T-helper 1 cell (primary cell): ENCODE measurements around the gene RPL7L1.

ENCODE experiments used
- DNase-seq, 5 donors: peaks; one replicate each; pipeline ENCODE4 v3.0.0-alpha.2; 2012 to 2020

Gene RPL7L1

GRCh38 chr6:42935322-42935721 is 55.9 kb downstream of the RPL7L1 start:
- no peak for DNase-seq

GRCh38 chr6:42936398-42936797 is 57.0 kb downstream of the RPL7L1 start:
- no peak for DNase-seq

GRCh38 chr6:42937548-42938427 is 58.4 kb downstream of the RPL7L1 start:
- DNase-seq, result no peak

- no peak for DNase-seq
These were observed 59.0 kb downstream of the RPL7L1 start for GRCh38 chr6:42938428-42938796.

GRCh38 chr6:42938987-42939809 is 59.8 kb downstream of the RPL7L1 start:
- DNase-seq, result no peak
